DOHH2 (cell line): ENCODE results near the gene ACOX3.

ENCODE experiments used
- H3F3A ChIP-seq: fragments of 200-600 bp; sonication (generic), shearing (Covaris generic); 2 replicates; pipeline ENCODE4 v1.6.0; 2016; ENCODE audit warnings: antibody characterized with exemption, mild to moderate bottlenecking; ENCODE audit not compliant: control insufficient read depth, insufficient read depth
- H3K27ac ChIP-seq: fragments of 200-600 bp; sonication (generic); 2 replicates; pipeline ENCODE4 v1.5.1; 2014; ENCODE audit warnings: low read depth, mild to moderate bottlenecking, low read length, moderate library complexity
- H3K27me3 ChIP-seq: fragments of 200-600 bp; sonication (generic); 2 replicates; pipeline ENCODE4 v1.6.1; 2014; ENCODE audit warnings: mild to moderate bottlenecking, low read length, mixed read lengths; ENCODE audit not compliant: control insufficient read depth
- H3K36me3 ChIP-seq: fragments of 200-600 bp; sonication (generic); 2 replicates; pipeline ENCODE4 v1.6.1; 2014; ENCODE audit warnings: mild to moderate bottlenecking, low read length, moderate library complexity, mixed read lengths; ENCODE audit not compliant: control insufficient read depth
- H3K4me1 ChIP-seq: fragments of 200-600 bp; sonication (generic); 2 replicates; pipeline ENCODE4 v1.6.1; 2014; ENCODE audit warnings: mild to moderate bottlenecking, low read length, mixed read lengths; ENCODE audit not compliant: control insufficient read depth
- H3K4me2 ChIP-seq: fragments of 200-600 bp; sonication (generic); 2 replicates; pipeline ENCODE4 v1.6.0; 2014; ENCODE audit warnings: mild to moderate bottlenecking, low read length, moderate library complexity
- H3K4me3 ChIP-seq: fragments of 200-600 bp; sonication (generic); 2 replicates; pipeline ENCODE4 v1.5.1; 2014; ENCODE audit warnings: mild to moderate bottlenecking, low read length, mixed read lengths
- H3K79me2 ChIP-seq: fragments of 200-600 bp; sonication (generic); 2 replicates; pipeline ENCODE4 v1.6.1; 2014; ENCODE audit warnings: mild to moderate bottlenecking, low read length, mixed read lengths; ENCODE audit not compliant: control insufficient read depth
- H3K9me2 ChIP-seq: fragments of 200-600 bp; sonication (generic); replicated peaks from 2 replicates; pipeline ENCODE4 v1.6.1; 2014; ENCODE audit warnings: mild to moderate bottlenecking, low read length, mixed read lengths; ENCODE audit not compliant: control insufficient read depth
- H3K9me3 ChIP-seq: fragments of 200-600 bp; sonication (generic); 2 replicates; pipeline ENCODE4 v1.6.1; 2014; ENCODE audit warnings: antibody characterized with exemption, low read length, mixed read lengths; ENCODE audit not compliant: control insufficient read depth, insufficient read depth
- H4K20me1 ChIP-seq: fragments of 200-600 bp; sonication (generic); 2 replicates; pipeline ENCODE4 v1.6.0; 2014; ENCODE audit warnings: low read depth, mild to moderate bottlenecking, antibody characterized with exemption, low read length, moderate library complexity; ENCODE audit not compliant: control insufficient read depth, insufficient read depth
- CTCF ChIP-seq: fragments of 200-600 bp; sonication (generic); IDR thresholded peaks from one replicate; pipeline ENCODE4 v1.5.1; 2014; ENCODE audit warnings: antibody characterized with exemption, mild to moderate bottlenecking, low read depth, low read length; ENCODE audit not compliant: poor library complexity, severe bottlenecking
- EZH2phosphoT487 ChIP-seq: fragments of 200-600 bp; sonication (generic); IDR thresholded peaks from 2 replicates; pipeline ENCODE4 v1.6.1; 2017; ENCODE audit warnings: borderline replicate concordance, mild to moderate bottlenecking, antibody characterized with exemption, low read length, moderate library complexity, mixed read lengths

Gene ACOX3

DNA sequence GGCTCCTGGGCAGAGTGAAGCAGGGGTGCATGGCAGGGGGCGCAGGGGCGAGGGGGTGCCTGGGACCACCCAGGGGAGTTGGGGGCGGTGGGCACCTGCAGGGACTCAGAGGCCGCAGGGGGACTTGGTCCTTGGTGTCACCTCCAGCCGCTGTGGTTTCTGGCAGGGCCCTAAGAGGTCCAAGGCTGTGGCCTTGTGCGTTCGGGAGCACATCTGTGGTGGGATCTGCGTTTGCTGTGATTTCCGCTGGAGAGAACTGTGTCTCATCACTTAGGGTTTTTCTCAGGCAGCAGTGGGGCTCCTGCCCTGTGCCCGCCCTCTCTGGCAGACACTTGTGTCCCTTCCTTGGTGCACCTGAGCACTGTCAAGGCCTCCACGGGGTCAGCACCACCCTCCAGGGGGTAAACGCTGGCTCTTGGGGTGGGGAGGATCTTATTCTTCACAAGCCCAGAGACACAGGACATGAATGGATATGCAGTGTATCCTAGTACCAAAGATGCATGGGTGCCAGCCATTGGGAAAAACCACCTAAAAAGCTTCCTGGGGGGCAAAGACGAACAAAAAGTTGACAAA, 66.5 kb downstream of the ACOX3 start:
- Histone ChIP-seq H3K9me3 (no peaks in the 10 kb centered on the region), H4K20me1 (no peaks in the 10 kb centered on the region), H3K4me2 (no peak overlapping the region), H3F3A (no peaks in the 10 kb centered on the region), H3K4me1 (no peaks in the 10 kb centered on the region), H3K36me3 (no peaks in the 10 kb centered on the region), H3K4me3 (no peak overlapping the region), H3K9me2 (no peaks in the 10 kb centered on the region), H3K27ac (no peak overlapping the region), H3K27me3 (no peaks in the 10 kb centered on the region), H3K79me2 (no peaks in the 10 kb centered on the region)
- TF ChIP-seq CTCF (no peak), EZH2phosphoT487 (no peak)

DNA sequence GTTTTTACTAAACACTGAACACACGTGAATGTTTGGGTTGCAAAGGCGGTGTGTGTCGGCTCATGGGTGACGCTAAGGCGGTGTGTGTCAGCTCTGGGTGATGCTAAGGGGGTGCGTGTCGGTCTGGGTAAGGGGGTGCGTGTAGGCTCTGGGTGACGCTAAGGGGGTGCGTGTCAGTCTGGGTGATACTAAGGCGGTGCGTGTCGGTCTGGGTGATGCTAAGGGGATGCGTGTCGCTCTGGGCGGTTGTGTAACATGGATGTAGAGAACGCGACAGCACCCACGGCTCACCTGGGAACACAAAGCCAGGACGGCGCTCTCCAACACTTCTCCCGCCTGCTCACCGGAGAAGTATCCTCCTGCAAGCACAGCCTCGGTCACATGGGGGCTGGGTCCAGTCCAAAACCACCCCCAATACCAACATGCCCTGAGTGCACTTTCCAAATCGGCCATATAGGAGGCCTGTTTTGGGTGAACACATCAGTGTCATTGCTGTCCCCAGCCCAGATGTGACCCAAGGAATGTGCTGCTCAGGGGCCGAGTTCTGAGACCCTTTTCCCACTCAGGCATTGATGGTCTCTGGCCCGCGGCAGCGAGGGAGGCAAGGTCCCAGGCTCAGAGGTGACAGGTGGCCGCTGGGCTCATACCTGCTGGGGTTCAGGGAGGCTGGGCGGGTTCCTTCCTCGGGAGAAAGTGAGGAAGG, 67.1 kb downstream of the ACOX3 start:
- H3K4me3 ChIP-seq: no peak overlapping the region
- H3K27me3 ChIP-seq: no peaks in the 10 kb centered on the region
- no peaks in the 10 kb centered on the region for H3K4me1 ChIP-seq
- H4K20me1 ChIP-seq: no peaks in the 10 kb centered on the region
- H3K9me2 ChIP-seq: no peaks in the 10 kb centered on the region
- no peaks in the 10 kb centered on the region for H3K79me2 ChIP-seq
- H3K9me3 ChIP-seq: no peaks in the 10 kb centered on the region
- H3K36me3 ChIP-seq: no peaks in the 10 kb centered on the region
- no peak overlapping the region for H3K27ac ChIP-seq
- H3F3A ChIP-seq: no peaks in the 10 kb centered on the region
- no peak for TF ChIP-seq CTCF
- TF ChIP-seq EZH2phosphoT487: no peak
- H3K4me2 ChIP-seq: no peak overlapping the region

DNA sequence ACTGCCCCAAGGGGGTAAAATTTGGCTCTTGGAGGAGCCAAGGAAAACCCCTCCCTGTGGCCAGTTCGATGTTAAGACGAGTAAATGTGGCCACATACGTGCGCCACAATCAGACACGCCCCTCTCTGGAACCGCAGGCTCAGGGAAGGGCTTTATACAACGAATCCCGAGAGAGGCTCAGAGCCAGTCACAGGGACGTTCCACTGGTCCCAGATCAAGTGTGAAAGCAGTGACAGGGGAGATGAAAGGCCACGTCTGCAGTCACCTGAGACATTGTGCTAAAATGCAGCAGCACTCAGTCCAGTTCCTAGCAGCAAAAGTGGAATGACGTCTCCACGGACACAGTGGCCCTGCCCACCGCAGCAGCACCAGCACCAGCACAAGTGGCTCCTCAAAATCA, 68.0 kb downstream of the ACOX3 start:
- no peaks in the 10 kb centered on the region for H3K27me3 ChIP-seq
- no peak overlapping the region for H3K27ac ChIP-seq

More for the DNA sequence above, 68.0 kb downstream of the ACOX3 start:
- H3K4me2 ChIP-seq: no peak overlapping the region
- H3K79me2 ChIP-seq: no peaks in the 10 kb centered on the region
- H3F3A ChIP-seq: no peaks in the 10 kb centered on the region
- H3K9me3 ChIP-seq: no peaks in the 10 kb centered on the region
- no peaks in the 10 kb centered on the region for H3K4me1 ChIP-seq
- no peaks in the 10 kb centered on the region for H3K9me2 ChIP-seq
- no peaks in the 10 kb centered on the region for H4K20me1 ChIP-seq
- H3K36me3 ChIP-seq: no peaks in the 10 kb centered on the region
- TF ChIP-seq CTCF (no peak), EZH2phosphoT487 (no peak)
- H3K4me3 ChIP-seq: no peak overlapping the region
